IPS-18c (cell line): ENCODE data around the gene RFXAP.

Experiments
- H3K4me3 ChIP-seq: 2 replicates; pipeline ENCODE4 v1.7.0; 2013; ENCODE audit warnings: low read depth, mild to moderate bottlenecking, low read length, moderate library complexity; ENCODE audit not compliant: insufficient read depth
- H3K9me3 ChIP-seq: one replicate; pipeline ENCODE4 v1.6.1; 2013; ENCODE audit warnings: mild to moderate bottlenecking, low read length, moderate library complexity; ENCODE audit not compliant: control insufficient read depth, insufficient read depth

The RFXAP gene

GRCh38 chr13:36806102-36806501 is 12.9 kb upstream of the RFXAP start:
- no peak overlapping the region for H3K4me3 ChIP-seq
- no peaks in the 10 kb centered on the region for H3K9me3 ChIP-seq

GRCh38 chr13:36807616-36808015 is 11.4 kb upstream of the RFXAP start:
- Histone ChIP-seq H3K4me3 (no peak overlapping the region), H3K9me3 (no peaks in the 10 kb centered on the region)

GRCh38 chr13:36813225-36813624 is 5.8 kb upstream of the RFXAP start:
- Histone ChIP-seq H3K4me3 (no peak overlapping the region), H3K9me3 (no peaks in the 10 kb centered on the region)

GRCh38 chr13:36814465-36814864 is 4.6 kb upstream of the RFXAP start:
- H3K4me3 ChIP-seq, result no peak overlapping the region
- no peaks in the 10 kb centered on the region for H3K9me3 ChIP-seq

GRCh38 chr13:36815062-36815461 is 4.0 kb upstream of the RFXAP start:
- H3K4me3 ChIP-seq, result no peak overlapping the region

GRCh38 chr13:36817996-36818803 is 822 bp upstream of the RFXAP start:
- Histone ChIP-seq H3K9me3 (no peaks in the 10 kb centered on the region), H3K4me3 (peak overlapping the region; percentile 76)

More at GRCh38 chr13:36815062-36815461, 4.0 kb upstream of the RFXAP start:
- no peaks in the 10 kb centered on the region for H3K9me3 ChIP-seq

- peak overlapping the region; percentile 76 for H3K4me3 ChIP-seq
- H3K9me3 ChIP-seq, result no peaks in the 10 kb centered on the region
Measured at GRCh38 chr13:36819739-36820090, 693 bp downstream of the RFXAP start.

GRCh38 chr13:36820222-36820621 is 1.2 kb downstream of the RFXAP start:
- peak overlapping the region; percentile 76; the same call in 1 of the 2 replicates for H3K4me3 ChIP-seq
- no peaks in the 10 kb centered on the region for H3K9me3 ChIP-seq

- no peak overlapping the region for H3K4me3 ChIP-seq
- H3K9me3 ChIP-seq, result no peaks in the 10 kb centered on the region
Measured at GRCh38 chr13:36822785-36823184, 3.8 kb downstream of the RFXAP start.

- H3K4me3 ChIP-seq, result no peak overlapping the region
- peaks cover 2% of the 10 kb centered on the region for H3K9me3 ChIP-seq
Measured at GRCh38 chr13:36829753-36830152, 10.7 kb downstream of the RFXAP start.

- peaks cover 2% of the 10 kb centered on the region for H3K9me3 ChIP-seq
Measured at GRCh38 chr13:36831291-36831690, 12.3 kb downstream of the RFXAP start.

GRCh38 chr13:36834299-36834698 is 15.3 kb downstream of the RFXAP start:
- H3K9me3 ChIP-seq, result peaks cover 2% of the 10 kb centered on the region
- no peak overlapping the region for H3K4me3 ChIP-seq

More at GRCh38 chr13:36831291-36831690, 12.3 kb downstream of the RFXAP start:
- H3K4me3 ChIP-seq, result no peak overlapping the region

GRCh38 chr13:36837354-36838092 is 18.5 kb downstream of the RFXAP start:
- no peak overlapping the region for H3K4me3 ChIP-seq
- no peaks in the 10 kb centered on the region for H3K9me3 ChIP-seq

- H3K9me3 ChIP-seq, result no peaks in the 10 kb centered on the region
- no peak overlapping the region for H3K4me3 ChIP-seq
Measured at GRCh38 chr13:36839281-36839680, 20.3 kb downstream of the RFXAP start.

- Histone ChIP-seq H3K4me3 (no peak overlapping the region), H3K9me3 (no peaks in the 10 kb centered on the region)
Measured at GRCh38 chr13:36839981-36840380, 21.0 kb downstream of the RFXAP start.

- H3K9me3 ChIP-seq, result no peaks in the 10 kb centered on the region
- no peak overlapping the region for H3K4me3 ChIP-seq
Measured at GRCh38 chr13:36840718-36841250, 21.8 kb downstream of the RFXAP start.

GRCh38 chr13:36841391-36841790 is 22.4 kb downstream of the RFXAP start:
- Histone ChIP-seq H3K4me3 (no peak overlapping the region), H3K9me3 (no peaks in the 10 kb centered on the region)

GRCh38 chr13:36847606-36848005 is 28.6 kb downstream of the RFXAP start:
- no peaks in the 10 kb centered on the region for H3K9me3 ChIP-seq

More at GRCh38 chr13:36847606-36848005, 28.6 kb downstream of the RFXAP start:
- H3K4me3 ChIP-seq, result no peak overlapping the region
